Measurements from ENCODE around the gene SIGLEC11. TPM values are rescaled to one million over a fixed set of nuclear protein-coding genes. Genes with fewer than 3 reads are reported as not detected.
A peak's percentile ranks its signal among the peaks of the same experiment; 100 is the strongest.
"Not testable (repeated sequence)": the region's sequence is repeated elsewhere in the genome, so short reads cannot be mapped to it uniquely, and the experiment has no call there.

Gene SIGLEC11
- polyA plus RNA-seq, 10 donors: 0.51 to 1.2 (median 0.80) TPM

DNA sequence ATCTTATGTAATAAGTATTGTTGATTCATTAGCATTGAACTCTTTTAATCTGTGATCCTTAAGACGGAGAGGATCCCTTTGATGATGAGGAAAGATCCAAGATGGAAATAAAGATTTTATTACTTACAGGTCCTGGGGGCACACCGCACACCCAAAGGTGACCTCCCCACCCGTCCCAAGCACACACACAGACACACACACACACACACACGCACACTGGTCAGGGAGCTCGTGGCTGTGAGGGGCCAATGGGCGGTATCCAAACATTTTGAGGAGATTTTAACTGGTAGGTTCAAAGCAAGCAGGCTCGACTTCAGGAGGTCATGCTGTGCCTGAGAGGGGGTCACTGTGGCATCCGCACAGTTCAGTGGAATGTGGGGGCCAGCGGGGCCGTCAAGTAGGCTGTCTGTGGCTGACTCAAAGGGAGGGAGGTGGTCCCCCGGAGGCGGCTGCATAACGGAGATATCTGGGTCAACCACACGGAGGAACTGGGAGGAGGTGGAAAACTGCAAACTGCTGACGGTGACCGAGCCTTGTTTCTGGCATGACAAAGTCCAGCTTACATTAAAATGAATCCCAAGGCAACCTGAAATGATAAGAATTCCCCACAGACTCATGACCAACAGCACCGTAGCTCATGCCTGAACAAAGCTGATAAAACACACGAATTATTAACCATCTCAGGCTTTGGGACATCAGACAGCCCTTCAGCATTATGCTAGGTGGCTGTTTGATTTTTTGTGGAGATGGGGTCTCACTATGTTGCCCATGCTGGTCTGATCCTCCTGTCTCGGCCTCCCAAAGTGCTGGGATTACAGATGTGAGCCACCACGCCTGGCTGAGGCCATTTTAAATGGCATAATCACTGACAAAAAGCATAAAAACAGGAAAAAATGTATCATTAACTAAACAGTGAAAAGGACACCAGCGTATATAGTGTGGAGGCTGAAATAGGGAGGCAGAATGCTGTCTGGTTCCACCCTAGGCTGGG lies 20.9 kb upstream of the SIGLEC11 start:
- DNase-seq: no peak

DNA sequence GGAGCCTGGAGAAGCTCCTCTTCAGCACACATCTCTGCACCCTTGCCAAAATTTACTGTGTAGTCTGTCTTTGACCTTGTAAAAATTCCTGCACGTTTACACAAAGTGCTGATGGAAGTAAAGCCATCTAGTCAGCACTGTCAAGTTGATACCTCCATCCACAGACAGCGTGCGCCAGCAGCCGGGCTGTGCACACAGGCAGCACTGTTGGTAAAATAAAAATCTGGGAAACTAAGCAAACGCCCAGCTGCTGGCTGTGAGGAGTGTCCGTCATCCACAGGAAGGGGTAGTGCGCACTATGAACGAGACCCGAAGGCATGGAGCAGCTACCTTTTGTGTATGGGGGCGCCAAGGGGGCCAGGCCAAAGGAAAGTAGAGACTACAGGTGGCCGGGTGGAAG lies 17.4 kb upstream of the SIGLEC11 start:
- no peak for DNase-seq

DNA sequence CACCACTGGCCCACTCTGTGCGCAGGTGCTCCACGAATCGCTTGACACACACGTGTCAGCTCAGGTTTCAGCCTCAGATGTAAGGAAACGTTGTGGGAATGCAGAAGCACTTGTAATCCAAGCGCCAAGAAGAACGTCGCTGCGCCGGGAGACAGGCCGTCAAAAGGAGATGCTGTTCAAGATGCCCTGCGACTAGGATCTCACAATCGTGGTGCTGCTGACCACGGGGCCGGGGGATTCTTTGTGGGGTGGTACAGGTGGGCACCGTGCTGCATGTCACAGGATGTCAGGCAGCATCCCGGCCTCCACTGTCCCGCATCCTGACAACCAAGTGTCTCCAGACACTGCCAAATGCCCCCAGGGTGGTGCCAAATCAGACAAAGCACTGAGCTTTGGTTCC lies 16.9 kb upstream of the SIGLEC11 start:
- no peak for DNase-seq

DNA sequence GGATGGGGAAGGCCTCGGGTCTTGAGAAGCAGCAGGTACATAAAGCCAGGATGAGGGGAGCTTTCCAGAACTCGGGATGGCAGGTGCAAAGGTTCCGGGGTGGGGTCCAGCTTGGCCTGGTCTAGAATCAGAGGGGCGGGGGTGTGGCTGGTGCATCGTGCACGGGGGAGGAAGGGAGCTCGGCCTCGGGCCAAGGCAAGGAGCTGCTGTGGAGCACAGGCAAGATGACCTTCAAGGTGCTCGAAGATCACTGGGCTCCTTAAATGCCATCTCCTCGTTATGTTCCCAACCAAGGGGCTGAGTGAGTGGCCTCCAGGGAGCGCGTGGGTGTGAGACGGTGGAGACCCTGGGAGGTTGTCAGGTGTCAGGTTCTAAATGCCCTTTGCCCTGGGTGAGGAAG lies 16.1 kb upstream of the SIGLEC11 start:
- no peak for DNase-seq

DNA sequence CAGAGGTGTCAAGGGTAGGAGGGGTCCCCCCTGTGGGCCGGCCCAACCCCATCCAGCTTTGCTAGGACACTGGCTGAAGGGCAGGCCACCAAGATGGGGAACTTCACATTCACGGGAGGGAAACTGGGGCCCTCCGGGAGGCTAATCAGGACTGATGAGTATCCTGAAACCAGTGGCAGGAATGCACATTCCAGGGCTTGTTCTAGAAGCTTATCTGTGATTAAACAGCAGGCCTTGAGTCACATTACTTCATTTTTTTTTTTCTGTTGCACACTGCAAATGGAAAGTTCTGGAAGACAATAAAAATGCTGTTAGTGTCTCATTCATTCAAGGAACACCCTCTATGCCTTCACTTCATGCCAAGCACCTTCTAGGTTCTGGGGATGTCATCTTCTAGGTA lies 15.5 kb upstream of the SIGLEC11 start:
- no peak for DNase-seq

DNA sequence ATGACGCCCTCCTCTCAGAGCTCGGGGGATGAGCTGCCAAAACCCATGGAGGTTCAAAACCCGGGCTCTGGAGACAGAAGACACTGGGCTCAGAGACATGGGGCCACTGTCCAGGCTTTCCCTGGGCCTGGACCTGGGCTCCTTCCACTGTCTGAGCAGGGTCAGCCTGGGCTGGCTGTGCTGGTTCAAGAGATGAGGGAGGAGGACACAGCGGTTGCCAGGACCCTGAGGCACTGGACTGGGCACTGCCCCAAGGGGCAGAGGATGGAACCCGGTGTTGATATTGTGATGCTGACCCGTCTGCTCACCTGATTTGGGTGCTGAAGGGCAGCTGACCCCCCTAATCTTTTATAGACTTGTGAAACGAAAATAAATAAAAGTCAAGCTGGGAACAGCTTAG lies 14.1 kb upstream of the SIGLEC11 start:
- DNase-seq: no peak

DNA sequence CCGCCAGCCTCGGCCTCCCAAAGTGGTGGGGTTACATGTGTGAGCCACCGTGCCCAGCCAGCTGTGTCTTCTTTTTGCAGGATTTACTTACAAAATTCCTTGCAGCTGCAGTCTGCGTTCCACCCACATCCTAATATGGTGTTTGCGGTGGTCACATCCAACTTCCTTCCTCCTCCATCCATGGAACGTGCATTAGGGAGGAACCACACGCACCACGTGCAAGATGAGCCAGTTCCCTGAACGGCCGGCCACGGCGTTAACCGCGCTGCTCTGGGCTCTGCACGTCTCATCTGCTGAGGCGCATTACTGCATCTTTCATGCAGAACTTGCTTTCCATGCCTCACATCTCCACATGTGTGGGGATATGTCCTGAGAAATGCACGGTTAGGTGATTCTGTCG lies 13.0 kb upstream of the SIGLEC11 start:
- peak in 2 of 3 donors; percentile 6 to 24 for DNase-seq

DNA sequence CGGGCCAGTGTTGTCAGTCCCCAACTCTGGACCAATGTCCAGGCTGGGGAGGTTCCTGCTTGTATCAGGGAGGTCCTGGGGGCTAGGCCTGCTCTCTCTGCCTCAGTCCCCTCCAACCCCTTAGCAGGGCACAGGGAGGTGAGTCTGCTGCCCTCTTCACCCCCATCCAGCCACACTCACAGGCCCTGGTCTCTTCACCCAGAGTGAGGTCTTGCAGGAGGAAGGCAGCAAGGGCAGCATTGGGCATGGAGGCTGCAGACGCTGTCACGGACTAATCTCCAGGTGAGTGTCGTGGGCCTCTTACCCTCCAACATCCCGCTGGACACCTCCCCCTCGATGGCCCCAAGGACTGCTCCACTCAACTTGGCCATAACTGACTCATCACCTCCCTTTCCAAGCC lies 11.9 kb upstream of the SIGLEC11 start:
- DNase-seq: no peak

DNA sequence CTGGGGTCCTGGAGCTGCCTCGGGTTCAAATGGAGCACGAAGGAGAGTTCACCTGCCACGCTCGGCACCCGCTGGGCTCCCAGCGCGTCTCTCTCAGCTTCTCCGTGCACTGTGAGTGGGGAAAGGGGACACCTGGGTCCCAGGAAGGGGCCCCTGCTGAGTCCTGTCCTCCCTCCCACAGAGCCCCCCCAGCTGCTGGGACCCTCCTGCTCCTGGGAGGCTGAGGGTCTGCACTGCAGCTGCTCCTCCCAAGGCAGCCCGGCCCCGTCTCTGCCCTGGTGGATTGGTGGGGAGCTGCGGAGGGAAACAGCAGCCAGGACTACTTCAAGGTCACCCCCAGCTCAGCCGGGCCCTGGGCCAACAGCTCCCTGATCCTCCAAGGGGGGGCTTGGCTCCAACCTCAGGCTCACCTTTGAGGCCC lies 11.0 kb upstream of the SIGLEC11 start:
- DNase-seq: no peak

DNA sequence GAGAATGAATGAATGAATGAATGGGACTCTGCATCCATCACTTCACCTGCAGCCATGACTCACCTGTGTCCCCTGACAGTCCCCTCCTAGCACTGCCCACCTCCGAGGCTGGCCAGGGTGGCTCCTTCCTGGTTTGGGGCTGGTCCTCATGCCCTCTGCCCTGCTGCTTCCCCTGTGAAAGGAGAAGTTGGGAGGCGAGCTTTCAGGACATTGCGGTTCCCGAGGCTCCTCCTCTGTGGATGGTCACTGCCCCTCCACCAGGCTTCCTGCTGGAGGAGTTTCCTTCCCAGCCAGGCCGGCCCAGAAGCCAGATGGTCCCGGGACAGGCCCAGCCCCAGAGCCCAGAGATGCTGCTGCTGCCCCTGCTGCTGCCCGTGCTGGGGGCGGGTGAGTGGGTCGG lies 8.4 kb upstream of the SIGLEC11 start:
- not testable (repeated sequence) for DNase-seq

DNA sequence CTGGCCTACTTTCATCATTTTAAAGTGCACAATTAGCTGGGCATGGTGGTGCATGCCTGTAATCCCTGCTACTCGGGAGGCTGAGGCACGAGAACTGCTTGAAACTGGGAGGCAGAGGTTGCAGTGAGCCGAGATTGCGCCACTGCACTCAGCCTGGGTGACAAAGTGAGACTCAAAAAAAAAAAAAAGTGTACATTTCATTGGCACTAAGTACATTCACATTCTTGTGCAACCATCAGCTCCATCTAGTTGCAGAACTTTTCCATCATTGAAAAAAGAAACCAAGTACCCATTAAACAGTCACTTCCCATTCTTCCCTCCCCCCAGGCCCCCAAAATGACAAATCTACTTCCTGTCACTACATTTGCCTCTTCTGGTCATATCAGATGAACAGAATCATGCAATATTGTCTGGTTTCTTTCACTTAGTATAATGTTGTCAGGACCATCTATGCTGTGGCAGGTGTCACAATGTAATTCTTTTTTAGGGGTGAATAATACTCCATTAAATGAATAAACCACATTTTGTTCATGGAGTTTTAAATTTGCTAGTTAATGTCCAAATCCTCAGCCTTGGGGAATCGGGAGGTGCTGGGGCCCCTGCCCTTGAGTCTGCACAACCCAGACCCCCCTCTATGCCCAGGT lies 7.4 kb upstream of the SIGLEC11 start:
- no peak for DNase-seq

DNA sequence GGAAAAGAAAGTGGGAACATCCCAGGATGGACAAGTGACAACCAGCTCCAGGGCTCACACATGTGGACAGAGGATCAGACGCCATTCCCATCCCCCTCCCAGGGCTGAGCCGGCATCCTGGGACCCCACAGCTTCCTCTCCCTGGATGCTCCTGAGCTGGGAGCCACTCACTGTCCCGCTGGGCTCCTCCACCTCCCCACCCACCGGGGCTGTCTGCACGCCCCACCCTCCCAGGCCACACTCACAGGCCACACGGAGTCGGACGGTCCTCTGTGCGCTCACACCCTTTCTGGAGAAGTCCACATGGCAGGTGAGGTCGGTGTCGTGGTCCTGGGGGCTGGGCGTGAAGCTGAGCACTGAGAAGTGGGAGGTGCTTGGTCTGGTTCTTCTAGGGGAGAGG lies 1.1 kb downstream of the SIGLEC11 start:
- not testable (repeated sequence) for DNase-seq

DNA sequence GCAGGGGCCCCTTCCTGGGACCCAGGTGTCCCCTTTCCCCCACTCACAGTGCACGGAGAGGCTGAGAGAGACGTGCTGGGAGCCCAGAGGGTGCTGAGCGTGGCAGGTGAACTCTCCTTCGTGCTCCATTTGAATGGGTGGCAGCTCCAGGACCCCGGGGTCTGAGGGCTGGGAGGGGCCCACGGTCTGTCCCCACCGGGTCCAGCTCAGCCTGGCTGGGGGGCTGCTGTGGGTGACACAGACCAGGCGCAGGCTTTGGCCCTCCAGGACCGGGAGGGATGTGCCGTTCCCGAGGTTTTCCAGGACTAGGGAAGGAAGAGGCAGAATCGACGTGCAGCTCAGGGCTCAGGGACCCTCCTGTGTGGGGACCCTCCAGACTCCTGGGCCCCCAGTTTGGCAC lies 2.4 kb downstream of the SIGLEC11 start:
- not testable (repeated sequence) for DNase-seq

DNA sequence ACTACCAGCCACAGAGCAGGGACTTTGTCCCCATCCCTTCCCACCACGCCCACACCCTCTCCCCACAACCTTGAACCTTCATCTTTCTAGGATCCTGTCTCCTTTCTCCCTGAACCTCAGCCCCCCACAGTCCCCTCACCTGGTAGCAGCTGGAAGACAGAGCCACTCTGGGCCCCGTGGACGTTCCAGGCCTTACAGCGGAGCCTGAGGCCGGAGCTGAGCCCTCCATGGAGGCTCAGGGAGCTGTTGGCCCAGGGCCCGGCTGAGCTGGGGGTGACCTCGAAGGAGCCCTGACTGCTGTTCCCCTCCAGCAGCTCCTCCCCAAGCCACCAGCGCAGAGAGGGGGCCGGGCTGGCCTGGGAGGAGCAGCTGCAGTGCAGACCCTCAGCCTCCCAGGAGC lies 2.8 kb downstream of the SIGLEC11 start:
- DNase-seq: not testable (repeated sequence)

DNA sequence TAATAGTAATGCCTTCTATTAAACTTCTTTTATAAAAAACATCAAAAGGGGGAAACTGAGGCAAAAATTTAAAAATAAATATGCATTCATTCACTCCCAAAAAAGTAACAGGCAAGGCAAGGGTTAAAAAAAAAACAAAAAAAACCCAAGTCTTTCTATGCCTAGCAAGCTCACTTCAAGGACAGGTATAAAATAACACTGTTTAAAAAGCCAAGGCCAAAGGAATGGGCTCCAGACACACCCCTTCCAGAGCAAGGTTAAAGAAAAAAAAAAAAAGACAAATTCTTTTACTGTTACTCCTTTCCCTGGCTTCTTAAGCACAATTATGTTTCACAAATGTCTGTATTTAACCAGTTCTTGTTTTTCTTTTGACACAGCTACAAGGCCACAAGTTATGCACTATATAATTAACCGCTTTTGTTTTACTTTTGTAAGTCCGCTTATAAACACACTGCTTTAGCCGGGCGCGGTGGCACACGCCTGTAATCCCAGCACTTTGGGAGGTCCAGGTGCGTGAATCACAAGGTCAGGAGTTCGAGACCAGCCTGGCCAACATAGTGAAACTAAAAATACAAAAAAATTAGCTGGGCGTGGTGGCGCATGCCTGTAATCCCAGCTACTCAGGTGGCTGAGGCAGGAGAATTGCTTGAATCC lies 3.6 kb downstream of the SIGLEC11 start:
- no peak for DNase-seq

DNA sequence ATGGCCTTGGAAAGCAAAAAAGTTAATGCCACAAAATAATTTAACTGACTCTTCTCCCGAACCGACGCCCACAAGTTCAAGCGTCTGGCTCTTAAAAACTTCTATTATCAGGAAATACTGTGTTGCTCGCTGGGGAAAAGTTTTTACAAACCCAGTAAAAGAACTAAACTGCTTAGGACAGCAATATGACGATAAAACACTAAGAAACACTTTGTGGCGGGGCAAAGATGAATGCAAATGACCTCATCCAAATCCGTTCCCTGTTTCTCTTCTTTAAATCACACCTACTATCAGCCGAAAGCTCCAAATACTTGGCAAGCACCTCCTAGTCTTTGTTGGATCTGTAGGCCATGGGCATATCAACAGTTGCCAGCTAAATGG lies 4.9 kb downstream of the SIGLEC11 start:
- no peak for DNase-seq

DNA sequence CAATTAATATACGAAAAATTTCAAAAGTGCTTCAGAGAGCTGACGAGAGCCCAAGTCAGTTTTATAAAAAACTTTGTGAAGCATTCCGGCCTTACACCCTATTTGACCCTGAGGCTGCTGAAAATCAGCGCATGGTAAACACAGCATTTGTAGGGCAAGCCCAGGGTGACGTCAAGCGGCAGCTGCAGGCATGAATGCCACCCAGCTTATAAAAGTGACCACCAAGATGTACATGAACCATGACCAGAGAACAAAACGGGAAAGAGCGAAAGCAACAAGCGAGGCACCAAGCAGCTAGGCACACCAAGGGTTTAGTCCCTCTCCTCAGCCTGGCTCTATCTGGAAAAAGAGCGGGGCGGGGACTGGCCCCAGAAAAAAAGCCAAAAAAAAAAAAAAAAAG lies 6.0 kb downstream of the SIGLEC11 start:
- DNase-seq: peak in 2 of 3 donors; percentile 39 to 55

DNA sequence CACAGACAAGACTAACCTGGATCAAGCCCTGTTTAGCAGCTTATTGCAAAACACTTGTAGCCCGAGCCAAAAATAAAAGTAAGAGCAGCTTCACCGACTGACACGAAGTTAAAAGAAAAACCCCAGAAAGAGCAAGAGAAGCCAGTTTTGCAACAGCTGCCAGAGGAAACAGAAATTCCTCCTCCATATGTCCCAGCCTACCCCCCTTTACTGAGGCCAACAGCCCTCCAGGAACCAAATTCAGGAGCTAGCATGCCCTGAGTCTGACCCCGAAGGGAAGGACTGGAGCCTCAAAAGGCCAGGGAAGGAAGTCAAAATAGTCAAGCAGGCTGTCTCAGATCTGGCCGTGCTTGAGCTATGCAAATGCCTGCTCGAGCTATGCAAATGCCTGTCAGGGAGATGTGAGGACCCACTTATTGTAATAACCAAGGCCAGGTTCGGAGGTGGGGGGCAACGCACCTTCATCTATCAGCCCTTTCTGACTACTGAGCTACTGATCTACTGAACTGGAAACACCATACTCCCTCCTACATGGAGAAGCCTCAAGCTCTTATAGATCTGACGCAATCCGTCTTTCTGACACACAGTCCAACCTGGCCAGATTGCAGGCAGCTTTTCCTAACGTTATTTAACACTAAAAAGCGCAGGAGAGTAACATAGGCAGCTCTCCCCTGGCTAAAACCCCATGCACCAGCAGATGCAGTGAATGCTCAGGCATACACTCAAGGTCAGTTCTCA lies 6.7 kb downstream of the SIGLEC11 start:
- DNase-seq: peak; percentile 28 to 76 (median 47)

DNA sequence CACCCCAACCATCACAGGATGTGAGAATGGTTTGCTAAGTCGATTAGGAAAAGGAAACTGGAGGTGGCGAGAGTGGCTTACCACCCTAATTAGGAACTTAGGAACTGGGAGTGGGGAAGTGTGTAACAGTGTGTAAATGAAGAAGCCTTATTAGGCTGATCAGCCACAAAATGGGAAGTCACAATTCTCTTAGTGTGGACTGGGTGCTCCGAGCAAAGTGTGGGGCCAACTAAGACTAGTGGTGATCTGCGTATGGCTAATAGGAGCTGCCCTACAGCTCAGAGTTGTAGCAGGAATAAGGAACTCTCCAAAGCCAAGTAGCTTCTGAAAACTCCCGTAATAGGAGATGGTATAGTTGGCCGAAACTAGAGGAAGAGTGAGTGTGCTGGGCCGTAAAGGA lies 7.6 kb downstream of the SIGLEC11 start:
- DNase-seq: peak in 1 of 3 donors; percentile 26

DNA sequence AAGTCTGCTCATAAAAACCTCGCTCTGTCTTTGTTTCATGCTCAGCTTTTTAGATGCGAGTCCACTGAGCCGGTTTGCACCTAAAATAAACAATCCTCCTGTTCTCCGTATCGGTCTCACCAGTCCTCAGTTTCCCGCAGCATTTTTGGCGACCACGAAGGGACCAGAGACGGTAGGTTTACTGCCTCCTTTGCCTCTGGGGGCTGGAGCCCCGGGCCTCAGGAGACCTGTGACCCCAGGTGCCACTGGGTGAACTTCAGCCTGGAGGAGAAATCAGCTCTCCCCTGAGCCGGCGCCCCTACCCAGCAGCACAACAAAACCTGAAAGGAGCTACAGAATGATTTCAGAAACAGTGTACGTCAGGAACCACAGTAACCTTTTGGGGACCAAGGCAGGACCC lies 8.1 kb downstream of the SIGLEC11 start:
- no peak for DNase-seq

DNA sequence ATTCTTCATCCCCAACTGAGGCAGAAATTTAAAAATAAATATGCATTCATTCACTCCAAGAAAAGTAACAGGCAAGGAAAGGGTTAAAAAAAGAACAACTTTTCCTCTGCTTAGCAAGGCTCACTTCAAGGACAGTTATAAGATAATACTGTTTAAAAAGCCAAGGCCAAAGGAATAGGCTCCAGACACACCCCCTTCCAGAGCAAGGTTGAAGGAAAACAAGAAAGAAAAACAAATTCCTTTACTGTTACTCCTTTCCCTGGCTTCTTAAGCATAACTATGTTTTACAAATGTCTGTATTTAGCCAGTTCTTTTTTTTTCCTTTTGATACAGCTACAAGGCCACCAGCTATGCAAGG lies 8.5 kb downstream of the SIGLEC11 start:
- no peak for DNase-seq

Measured in muscle of back (tissue), 11 donors.